Adipocyte (in vitro differentiated cells): ENCODE measurements around the gene UBE2V1.

ENCODE experiments used
- DNase-seq: peaks from one replicate; pipeline ENCODE4 v3.0.0-alpha.2; 2015; ENCODE audit warnings: low read depth
- H3K27me3 ChIP-seq: replicated peaks from 2 replicates; pipeline ENCODE4 v1.7.0; 2013; ENCODE audit warnings: mild to moderate bottlenecking, low read length, moderate library complexity; ENCODE audit not compliant: control insufficient read depth, insufficient read depth
- H3K36me3 ChIP-seq: 2 replicates; pipeline ENCODE4 v1.7.0; 2013; ENCODE audit warnings: low read length, mild to moderate bottlenecking, moderate library complexity; ENCODE audit not compliant: control insufficient read depth, insufficient read depth, severe bottlenecking
- H3K4me1 ChIP-seq: 2 replicates; pipeline ENCODE4 v1.7.0; 2013; ENCODE audit warnings: mild to moderate bottlenecking, low read length, moderate library complexity; ENCODE audit not compliant: control insufficient read depth, insufficient read depth
- H3K4me3 ChIP-seq: 2 replicates; pipeline ENCODE4 v1.7.0; 2013; ENCODE audit warnings: mild to moderate bottlenecking, low read length, moderate library complexity
- H3K9ac ChIP-seq: 2 replicates; pipeline ENCODE4 v1.7.0; 2013; ENCODE audit warnings: mild to moderate bottlenecking, low read length, moderate library complexity
- H3K9me3 ChIP-seq: 2 replicates; pipeline ENCODE4 v1.7.0; 2013; ENCODE audit warnings: mild to moderate bottlenecking, low read length, moderate library complexity; ENCODE audit not compliant: control insufficient read depth

The UBE2V1 gene

DNA sequence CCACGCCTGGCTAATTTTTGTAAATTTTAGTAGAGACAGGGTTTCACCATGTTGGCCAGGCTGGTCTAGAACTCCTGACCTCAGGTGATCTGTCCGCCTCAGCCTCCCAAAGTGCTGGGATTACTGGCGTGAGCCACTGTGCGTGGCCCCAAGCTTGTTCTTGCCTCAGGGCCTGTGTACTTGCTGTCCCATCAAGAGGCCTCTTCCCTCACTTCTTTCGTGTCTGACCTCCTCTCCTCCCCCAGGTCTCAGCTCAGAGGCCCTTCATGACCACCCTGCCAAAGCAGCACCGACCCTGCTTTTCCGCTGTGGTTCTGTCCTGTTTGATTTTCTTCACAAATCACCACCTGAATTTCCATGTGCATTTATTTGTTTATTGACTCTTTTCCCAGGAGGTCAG lies 10.5 kb upstream of the UBE2V1 start:
- no peak for DNase-seq
- H3K4me1 ChIP-seq, result peaks cover 31% of the 10 kb centered on the region
- no peaks in the 10 kb centered on the region for H3K27me3 ChIP-seq
- no peak overlapping the region for H3K4me3 ChIP-seq
- peaks cover 57% of the 10 kb centered on the region for H3K36me3 ChIP-seq
- H3K9me3 ChIP-seq, result no peaks in the 10 kb centered on the region
- no peak overlapping the region for H3K9ac ChIP-seq

DNA sequence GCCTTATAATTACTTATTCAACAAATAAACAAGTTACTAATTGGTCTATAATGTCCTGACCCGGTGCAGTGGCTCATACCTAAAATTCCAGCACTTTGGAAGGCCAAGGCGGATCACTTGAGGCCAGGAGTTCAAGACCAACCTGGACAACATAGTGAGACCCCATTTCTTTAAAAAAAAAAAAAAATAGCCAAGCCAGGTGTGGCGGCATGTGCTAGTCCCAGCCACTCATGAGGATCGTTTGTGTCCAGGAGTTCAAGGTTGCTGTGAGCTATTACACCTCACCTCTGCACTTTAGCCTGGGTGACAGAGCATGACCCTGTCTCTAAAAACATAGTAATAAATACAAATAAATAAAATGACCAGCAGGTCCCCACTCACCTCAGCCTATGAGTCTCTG lies 9.8 kb upstream of the UBE2V1 start:
- Histone ChIP-seq H3K4me1 (peaks cover 31% of the 10 kb centered on the region), H3K27me3 (no peaks in the 10 kb centered on the region), H3K9ac (no peak overlapping the region), H3K9me3 (no peaks in the 10 kb centered on the region), H3K4me3 (no peak overlapping the region), H3K36me3 (peaks cover 50% of the 10 kb centered on the region)
- no peak for DNase-seq

DNA sequence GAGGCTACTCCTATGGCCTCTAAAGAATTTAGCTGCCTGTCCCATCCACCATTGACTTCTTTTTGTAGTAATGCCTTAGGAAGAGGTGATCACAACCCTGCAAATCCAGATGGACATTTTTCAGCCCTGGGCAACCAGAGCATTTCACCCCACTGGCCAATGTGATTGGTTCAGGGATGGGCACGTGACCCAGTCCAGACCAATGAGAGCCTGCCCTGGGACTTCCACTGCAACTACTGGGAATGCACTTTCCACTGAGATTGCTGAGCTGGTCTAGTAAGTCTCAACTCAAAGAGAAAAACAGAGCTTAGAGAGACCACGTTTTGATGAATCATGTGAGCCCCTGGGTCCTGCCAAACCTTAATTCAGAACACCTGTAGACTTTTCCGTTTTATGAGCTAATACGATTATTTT lies 8.9 kb upstream of the UBE2V1 start:
- H3K9ac ChIP-seq, result peak overlapping the region; percentile 10
- no peak for DNase-seq
- no peak overlapping the region for H3K4me3 ChIP-seq
- peaks cover 42% of the 10 kb centered on the region for H3K36me3 ChIP-seq
- H3K9me3 ChIP-seq, result no peaks in the 10 kb centered on the region
- H3K27me3 ChIP-seq, result no peaks in the 10 kb centered on the region
- peaks cover 28% of the 10 kb centered on the region for H3K4me1 ChIP-seq

DNA sequence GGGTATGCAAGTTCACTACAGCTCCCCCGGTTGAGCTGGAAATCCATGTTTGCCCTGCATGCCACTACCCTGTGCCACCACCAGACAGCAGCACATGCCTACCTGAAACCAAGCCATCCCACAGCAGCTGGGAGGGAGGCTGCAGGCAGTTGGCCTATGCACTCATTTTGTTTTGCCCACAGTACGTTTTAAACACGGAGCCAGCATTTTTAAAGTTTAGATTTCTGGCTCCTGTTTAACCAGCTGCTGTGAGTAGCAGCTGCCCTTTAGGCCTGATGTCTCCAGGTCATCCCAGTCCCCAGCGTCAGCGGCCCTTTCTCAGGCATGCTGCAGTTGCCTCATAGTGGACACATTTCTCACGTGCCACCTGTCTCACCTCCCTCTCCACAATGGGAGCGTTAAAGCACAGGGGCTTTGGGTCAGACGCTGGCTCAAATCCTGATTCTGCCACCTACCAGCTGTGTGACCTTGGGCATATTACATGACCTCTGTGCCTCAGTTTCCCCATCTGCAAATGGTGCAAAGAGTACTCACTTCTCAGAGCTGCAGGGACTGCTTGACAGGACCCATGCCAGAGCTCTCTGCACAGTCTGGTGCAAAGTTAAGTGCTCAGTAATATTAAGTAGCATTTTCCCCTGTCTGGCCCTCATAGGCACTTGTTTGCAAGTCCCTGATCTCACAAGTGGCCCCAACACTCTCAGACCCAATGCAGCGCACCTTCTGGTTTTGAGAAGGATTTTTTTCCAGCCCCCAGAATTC lies 8.2 kb upstream of the UBE2V1 start:
- DNase-seq, result peak; percentile 54
- Histone ChIP-seq H3K4me1 (peaks cover 25% of the 10 kb centered on the region), H3K36me3 (peaks cover 34% of the 10 kb centered on the region), H3K9ac (peak overlapping the region; percentile 10), H3K27me3 (no peaks in the 10 kb centered on the region), H3K9me3 (no peaks in the 10 kb centered on the region), H3K4me3 (no peak overlapping the region)

DNA sequence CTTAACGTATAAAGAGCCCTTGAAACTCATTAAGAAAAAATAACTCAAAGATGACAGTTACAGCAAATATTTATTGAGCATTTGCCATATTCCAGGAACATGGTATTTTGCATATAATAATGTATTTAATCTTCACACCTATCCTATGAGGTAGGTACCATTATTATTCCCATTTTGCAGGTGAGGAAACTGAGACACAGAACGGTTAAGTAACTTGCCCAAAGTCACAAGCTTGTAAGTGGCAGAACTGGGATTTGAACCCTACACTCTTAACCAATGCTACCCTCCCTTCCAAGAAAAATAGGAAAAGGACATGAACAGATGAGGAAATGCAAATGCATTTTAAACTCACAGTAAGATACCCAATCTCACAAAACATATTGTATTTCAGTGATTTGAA lies 5.3 kb upstream of the UBE2V1 start:
- Histone ChIP-seq H3K36me3 (peaks cover 6% of the 10 kb centered on the region), H3K9ac (no peak overlapping the region), H3K4me1 (peaks cover 40% of the 10 kb centered on the region), H3K9me3 (no peaks in the 10 kb centered on the region), H3K27me3 (no peaks in the 10 kb centered on the region), H3K4me3 (no peak overlapping the region)
- no peak for DNase-seq

DNA sequence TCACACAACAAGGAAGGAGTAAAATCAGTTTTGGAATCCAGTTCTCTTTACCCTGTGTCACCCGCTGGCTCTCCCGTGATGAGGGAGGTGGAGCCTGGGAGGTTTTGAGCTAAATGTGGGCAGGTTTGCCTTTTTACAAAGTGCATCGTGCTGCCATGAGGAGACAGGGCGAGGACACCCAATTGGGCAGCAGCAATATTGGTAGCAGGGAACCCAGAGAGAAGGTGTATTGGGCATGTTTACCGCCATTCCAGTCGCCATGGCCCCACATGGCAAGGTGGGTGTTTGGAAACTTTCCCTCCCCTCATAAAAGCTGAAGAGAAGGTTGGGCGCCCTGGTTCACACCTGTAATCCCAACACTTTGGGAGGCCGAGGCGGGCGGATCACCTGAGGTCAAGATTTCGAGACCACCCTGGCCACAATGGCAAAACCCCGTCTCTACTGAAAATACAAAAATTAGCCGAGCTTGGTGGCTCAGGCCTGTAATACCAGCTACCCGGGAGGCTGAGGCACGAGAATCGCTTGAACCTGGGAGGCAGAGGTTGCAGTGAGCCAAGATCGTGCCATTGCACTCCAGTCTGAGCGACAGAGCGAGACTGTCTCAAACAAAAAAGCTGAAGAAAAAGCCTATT lies 3.5 kb upstream of the UBE2V1 start:
- no peak for DNase-seq
- Histone ChIP-seq H3K4me1 (peaks cover 38% of the 10 kb centered on the region), H3K4me3 (peak overlapping the region; percentile 84), H3K9ac (peak overlapping the region; percentile 87), H3K36me3 (no peaks in the 10 kb centered on the region), H3K9me3 (no peaks in the 10 kb centered on the region), H3K27me3 (no peaks in the 10 kb centered on the region)

DNA sequence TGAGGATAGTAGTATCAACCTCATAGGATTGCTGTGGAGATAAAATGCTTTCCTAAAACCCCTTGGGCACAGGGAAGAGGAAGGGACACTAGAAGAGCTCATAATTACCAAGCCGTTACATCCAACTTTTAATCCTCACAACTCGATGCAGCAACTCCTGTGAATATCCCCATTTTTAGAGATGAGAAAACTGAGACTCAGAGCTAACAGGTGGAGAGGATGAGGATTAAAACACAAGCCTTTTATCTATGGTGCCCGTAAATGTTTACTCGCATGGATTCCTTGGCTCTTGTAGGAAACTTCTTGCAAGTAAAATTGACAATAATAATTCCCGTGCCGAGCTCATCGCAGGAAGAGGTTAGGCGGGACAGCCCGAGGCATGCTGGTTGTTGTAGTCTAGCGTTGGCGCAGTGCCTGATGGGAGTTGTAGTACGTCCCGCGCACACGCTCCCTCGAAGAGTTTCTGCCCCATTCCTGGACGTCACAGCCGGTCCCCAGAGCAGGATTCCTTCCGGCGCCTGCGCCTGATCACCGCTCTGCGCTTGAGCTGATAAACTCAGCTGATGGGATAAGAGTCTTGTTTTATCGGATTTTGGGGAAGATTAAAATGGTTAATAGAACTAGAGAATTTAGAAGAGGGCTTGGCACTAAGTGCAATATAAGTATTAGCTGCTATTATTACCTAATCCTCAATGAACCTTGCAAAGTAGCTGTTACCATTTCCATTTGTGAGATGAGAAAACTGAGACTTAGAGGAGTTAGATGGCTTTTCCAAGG lies 2.8 kb upstream of the UBE2V1 start:
- peak overlapping the region; percentile 84 for H3K4me3 ChIP-seq
- no peaks in the 10 kb centered on the region for H3K9me3 ChIP-seq
- H3K4me1 ChIP-seq, result peaks cover 38% of the 10 kb centered on the region
- peak; percentile 99 for DNase-seq
- no peaks in the 10 kb centered on the region for H3K36me3 ChIP-seq
- H3K9ac ChIP-seq, result peak overlapping the region; percentile 87
- no peaks in the 10 kb centered on the region for H3K27me3 ChIP-seq

DNA sequence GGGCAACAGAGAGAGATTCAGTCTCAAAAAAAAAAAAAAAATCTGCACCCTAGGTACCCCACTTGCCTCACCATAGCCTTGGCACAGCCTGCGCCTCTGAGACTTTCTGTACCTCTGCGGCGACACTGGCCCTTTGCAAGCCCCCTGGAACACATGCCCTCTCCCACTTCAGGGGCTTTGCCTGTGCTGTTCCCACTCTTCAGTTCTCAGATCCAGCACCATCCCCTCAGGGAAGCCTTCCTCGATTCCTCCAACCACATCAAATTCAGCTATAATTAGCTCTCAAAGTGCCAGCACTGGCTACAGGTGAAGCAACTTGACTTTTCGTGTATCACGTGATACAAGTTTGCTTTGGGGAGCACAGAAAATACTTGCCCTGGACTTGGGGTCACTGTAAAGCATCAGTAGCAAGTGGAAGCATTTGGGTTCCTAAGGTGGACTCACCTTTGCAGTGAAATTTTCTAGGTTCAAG lies 2.1 kb upstream of the UBE2V1 start:
- H3K9me3 ChIP-seq, result no peaks in the 10 kb centered on the region
- H3K36me3 ChIP-seq, result no peaks in the 10 kb centered on the region
- H3K27me3 ChIP-seq, result no peaks in the 10 kb centered on the region
- DNase-seq, result no peak
- H3K4me3 ChIP-seq, result peak overlapping the region; percentile 84
- H3K4me1 ChIP-seq, result peaks cover 43% of the 10 kb centered on the region
- peak overlapping the region; percentile 87 for H3K9ac ChIP-seq

DNA sequence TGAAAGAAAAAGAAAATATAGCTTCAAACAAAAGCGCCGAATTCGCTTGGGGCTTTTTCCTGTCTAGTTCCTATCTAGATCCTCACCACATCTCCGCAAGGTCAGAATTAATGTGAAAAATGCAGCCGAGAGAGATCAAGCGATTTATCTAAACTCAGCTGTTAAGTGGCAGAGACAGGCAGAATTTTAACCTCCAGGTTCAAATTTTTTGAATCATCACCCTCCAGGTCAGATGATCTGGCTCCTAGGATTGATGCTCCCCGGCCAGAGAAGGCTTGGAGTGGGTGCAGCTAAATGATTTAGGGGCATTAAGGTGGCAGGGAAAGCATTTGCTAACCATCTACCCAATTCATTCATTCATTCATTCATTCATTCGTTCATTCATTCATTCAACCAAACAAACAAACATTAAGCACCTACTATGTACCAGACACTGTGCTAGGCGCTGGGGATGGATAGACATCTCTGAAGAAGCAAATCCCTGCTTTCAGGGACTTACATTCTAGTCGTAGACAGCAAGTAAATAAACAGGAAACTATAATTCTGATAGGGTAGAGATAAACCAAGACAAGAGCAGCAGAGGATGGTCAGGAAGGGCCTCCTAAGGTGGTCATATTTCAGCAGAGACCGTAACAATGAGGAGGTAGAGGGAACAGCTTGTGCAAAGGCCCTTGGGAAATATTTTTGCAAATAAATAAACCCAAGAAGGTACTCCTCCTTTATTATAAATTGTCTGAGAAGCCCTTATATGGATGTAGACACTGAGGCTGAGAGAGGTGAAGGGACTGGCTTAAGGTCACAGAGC lies 672 bp upstream of the UBE2V1 start:
- no peaks in the 10 kb centered on the region for H3K9me3 ChIP-seq
- no peak for DNase-seq

DNA sequence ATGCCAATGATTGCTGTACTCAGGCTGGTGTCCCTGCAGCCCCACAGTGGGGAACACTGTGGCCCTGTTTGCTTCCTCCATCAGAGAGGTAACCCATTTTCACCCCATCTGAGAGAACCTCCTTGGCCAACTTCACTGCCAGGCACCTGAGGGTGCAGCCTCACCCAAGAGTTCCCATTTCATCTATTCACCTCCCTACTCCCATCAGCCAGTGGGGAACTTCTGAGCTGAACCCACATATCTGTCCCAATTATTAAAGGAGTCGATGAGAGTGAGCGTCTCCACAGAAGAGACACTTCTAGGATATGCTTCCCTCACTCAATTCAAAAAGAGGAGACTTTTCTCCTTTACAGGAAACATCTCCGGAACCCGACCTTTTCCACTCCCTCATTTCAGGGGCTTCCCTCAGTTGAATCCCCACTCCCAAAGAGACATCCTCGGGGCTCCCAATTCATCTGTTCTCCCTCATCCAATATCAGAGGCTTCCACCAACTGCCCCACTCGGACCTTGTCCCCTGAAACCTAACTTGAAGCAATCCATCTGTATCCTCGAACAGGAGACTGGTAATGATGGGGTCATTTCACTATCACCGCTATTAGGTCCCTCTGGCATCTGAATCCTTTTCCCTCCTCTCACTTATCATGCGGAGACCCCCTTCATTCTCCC lies 988 bp downstream of the UBE2V1 start:
- H3K4me1 ChIP-seq, result peaks cover 64% of the 10 kb centered on the region
- DNase-seq, result no peak
- H3K27me3 ChIP-seq, result no peaks in the 10 kb centered on the region
- peak overlapping the region; percentile 96 for H3K4me3 ChIP-seq
- H3K9me3 ChIP-seq, result no peaks in the 10 kb centered on the region
- peak overlapping the region; percentile 95 for H3K9ac ChIP-seq
- peaks cover 6% of the 10 kb centered on the region for H3K36me3 ChIP-seq

More for the DNA sequence above, 672 bp upstream of the UBE2V1 start:
- peak overlapping the region; percentile 96 for H3K4me3 ChIP-seq
- H3K4me1 ChIP-seq, result peaks cover 52% of the 10 kb centered on the region
- H3K27me3 ChIP-seq, result no peaks in the 10 kb centered on the region
- H3K9ac ChIP-seq, result peak overlapping the region; percentile 95
- H3K36me3 ChIP-seq, result no peaks in the 10 kb centered on the region
